Left colon (tissue), 2 donors: ENCODE data around the gene STPG3. TPM values are rescaled to one million over a fixed set of nuclear protein-coding genes. Genes with fewer than 3 reads are reported as not detected.

ENCODE experiments used
- ATAC-seq: fragments of 200-7000 bp; cut with Tn5 transposase; one replicate; pipeline ENCODE4 v1.9.1; 2020; ENCODE audit warnings: mild to moderate bottlenecking, moderate library complexity
- DNase-seq, 2 donors: peaks; one replicate each; pipeline ENCODE4 v3.0.0-alpha.2; 2020
- intact Hi-C, 2 donors: fragments of 100-400 bp; cut with DNase I in 1 of 2; cut with micrococcal nuclease in 1 of 2; formaldehyde crosslinking; loops; one replicate each; pipeline versions ENCODE4 v1.11.2 to v1.14.0; 2022; cut with DNase I, micrococcal nuclease
- total RNA-seq, 2 donors: library from RNA; stranded (reverse); fragmentation: NEBNext Ultra II Directional; extraction: Animal tissue kit (Norgen Biotek cat#: 25700); gene quantifications; one replicate each; pipeline ENCODE4 v1.2.1, GENCODE V29; 2021
- donor health status: DM: no; HTN: no; CAD: no.
- donor health status: DM: yes; HTN: yes; CAD: no.

STPG3 gene
- total RNA-seq, 2 donors from 2014 or later, result not detected

DNA sequence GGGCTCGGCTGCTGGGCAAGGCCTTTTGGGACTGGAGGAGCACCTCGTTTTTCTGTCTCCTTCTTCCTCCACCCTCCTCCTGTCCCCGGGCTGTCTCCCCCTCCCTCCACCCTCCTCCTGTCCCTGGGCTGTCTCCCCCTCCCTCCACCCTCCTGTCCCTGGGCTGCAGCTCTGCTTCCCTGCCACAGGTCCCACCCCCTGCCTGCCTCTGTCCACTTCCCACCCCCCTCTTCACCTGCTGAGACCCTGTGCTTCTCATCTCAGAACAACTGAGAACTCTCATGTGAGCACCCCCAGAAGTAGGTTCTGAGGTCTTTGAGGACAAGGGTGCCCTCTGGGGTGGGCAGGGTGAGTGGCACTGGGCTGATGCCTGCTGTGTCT lies 20.6 kb downstream of the STPG3 start:
- ATAC-seq (no peak), DNase-seq (no peak)
- intact Hi-C loops, result no loop called here

GRCh38 chr9:137272241-137273094 lies 21.4 kb downstream of the STPG3 start:
- DNase-seq, result no peak
- intact Hi-C loops, result no loop called here
- no peak for ATAC-seq

- DNase-seq (no peak), ATAC-seq (no peak)
- intact Hi-C loops, result no loop called here
Measured at GRCh38 chr9:137273095-137273490, 22.0 kb downstream of the STPG3 start.

GRCh38 chr9:137273611-137274320 lies 22.7 kb downstream of the STPG3 start:
- no peak for DNase-seq
- intact Hi-C loops, result no loop called here
- ATAC-seq, result peak; percentile 2

- no peak for ATAC-seq
- intact Hi-C loops, result no loop called here
- no peak for DNase-seq
Measured at GRCh38 chr9:137275203-137275587, 24.1 kb downstream of the STPG3 start.

DNA sequence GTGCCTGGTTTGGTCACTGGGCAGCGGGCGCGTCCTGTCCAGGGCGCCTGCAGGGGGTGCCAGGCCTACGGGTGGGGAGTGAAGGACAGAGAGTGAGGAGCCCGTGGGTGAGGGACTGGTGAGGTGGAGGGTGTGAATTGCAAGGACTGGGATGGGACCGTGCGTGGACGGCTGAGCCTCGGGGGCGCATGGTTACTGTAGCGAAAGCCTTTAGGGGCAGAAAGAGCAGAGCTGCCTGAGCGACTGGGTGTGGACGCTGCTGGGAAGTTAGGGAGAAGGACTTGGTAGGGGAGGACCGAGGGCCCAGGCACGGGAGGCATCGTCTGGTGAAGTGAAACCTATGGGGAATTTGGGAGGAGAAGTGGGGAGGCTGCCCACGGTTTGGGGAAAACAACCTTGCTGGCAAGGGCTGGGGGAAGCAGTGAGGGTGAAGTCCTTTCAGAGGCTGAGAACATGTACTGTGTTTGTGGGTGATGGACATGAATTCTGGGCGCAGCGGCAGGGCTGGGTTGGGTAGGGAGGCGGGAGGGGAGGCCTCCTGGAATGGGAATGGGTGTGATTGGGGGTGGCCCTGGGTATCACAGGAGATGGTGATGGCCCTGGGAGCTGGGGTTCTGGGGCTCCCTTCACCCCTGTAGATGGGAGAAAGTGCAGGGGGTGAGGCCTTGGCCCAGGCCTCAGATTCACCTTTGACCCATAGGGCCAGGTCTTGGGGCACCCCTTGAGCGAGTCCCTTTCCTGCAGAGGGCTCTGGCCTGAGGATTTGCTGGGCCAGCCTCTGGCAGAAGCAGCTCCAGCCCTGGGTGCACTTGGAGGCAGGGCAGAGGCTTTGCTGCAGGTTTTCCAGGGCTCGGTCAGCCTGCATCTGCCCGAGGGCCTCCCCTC lies 24.7 kb downstream of the STPG3 start:
- intact Hi-C loops, result no loop called here
- DNase-seq (no peak), ATAC-seq (no peak)

GRCh38 chr9:137276473-137277328 lies 25.6 kb downstream of the STPG3 start:
- DNase-seq (peak; percentile 83 to 85), ATAC-seq (peak; percentile 42)
- intact Hi-C loops, result no loop called here

- DNase-seq, result peak; percentile 93 to 94
- intact Hi-C loops, result no loop called here
- peak; percentile 75 for ATAC-seq
Measured at GRCh38 chr9:137277329-137278041, 26.4 kb downstream of the STPG3 start, which contains the start of gene TOR4A. Gene TOR4A, plus strand, starts transcription at chr9:137277726. Its CDS starts 964 bp downstream, at chr9:137278690.

GRCh38 chr9:137278061-137278701 lies 27.1 kb downstream of the STPG3 start:
- DNase-seq (peak; percentile 42 to 67), ATAC-seq (peak; percentile 37)
- intact Hi-C loops, result no loop called here

DNA sequence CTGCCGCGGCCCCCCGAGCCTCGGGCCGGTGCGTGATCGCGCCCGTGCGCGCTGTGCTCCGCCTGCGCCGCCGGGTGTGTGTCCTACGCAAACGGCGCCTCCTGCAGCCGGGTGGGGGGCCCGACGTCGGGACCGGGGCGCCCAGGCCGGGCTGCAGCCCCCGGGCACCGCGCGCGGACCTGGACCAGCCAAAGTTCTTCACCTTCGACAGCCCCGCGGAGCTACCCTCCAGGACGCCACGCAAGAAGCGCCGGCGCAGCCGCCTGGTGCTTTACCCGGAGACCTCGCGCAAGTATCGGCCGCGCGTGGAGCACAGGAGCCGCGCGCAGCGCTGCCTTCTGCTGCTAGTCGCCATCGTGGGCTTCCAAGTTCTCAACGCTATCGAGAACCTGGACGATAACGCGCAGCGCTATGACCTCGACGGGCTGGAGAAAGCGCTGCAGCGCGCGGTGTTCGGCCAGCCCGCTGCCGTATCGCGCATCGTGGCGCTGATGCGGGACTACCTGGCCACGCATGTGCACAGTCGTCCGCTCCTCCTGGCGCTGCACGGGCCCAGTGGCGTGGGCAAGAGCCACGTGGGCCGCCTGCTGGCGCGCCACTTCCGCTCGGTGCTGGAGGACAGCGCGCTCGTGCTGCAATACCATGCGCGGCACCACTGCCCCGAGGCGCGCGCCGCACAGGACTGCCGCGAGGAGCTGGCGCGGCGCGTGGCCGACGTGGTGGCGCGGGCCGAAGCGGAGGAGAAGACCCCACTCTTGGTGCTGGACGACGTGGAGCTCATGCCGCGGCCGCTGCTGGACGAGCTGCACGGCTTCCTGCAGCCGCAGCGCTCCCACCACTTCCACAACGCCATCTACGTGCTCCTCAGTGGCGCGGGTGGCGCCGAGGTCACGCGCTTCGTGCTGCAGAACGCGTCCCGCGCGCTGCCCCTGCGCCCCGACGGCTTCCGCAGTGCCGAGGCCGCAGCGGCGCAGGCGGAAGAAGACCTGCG lies 27.9 kb downstream of the STPG3 start:
- no peak for DNase-seq
- intact Hi-C loops, result no loop called here
- ATAC-seq, result no peak

GRCh38 chr9:137279741-137280473 lies 28.8 kb downstream of the STPG3 start:
- DNase-seq, result no peak
- intact Hi-C loops, result no loop called here
- ATAC-seq, result no peak

DNA sequence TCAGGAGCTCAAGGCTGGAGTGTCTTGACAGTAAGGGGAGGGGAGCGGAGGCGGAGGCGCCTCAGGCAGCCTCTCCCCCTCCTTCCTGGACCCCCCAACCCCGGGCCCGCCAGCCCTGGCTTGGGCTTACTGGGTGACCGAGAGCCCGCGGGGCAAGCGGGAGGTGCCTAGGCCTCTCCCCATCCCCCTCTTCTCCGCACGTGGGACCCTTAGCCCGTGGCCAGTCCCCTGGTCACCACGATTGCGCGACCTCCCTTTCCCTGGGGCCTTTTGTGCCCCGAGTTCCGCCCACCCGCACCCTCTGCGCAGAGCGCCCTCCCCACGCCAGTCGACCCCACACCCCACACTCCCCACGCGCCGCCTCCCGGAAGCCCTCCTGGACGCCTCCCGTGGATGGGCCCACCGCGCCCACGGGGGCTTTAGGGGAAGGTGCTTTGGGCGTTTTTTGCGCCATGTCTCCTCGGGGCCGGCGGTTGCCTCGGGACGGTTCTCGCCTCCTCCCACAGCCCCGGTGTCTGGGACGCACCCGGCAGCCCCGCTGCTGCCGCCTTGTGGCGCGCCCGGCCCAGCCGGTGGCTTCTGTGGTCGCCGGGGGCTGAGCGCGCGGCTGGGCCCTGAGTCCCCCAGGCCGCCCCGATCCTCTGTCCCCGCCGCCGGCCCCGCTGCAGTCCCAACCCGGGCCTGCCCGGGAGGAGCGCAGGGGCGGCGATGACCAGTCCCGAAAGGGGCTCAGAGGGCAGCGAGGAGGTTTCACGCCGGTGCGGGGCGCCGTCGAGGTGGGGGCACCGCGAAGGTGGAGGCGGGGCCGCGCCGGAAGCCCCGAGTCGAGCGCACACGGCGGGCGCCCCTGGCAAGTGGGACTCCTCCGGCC lies 29.6 kb downstream of the STPG3 start:
- no peak for ATAC-seq
- intact Hi-C loops, result no loop called here
- no peak for DNase-seq

DNA sequence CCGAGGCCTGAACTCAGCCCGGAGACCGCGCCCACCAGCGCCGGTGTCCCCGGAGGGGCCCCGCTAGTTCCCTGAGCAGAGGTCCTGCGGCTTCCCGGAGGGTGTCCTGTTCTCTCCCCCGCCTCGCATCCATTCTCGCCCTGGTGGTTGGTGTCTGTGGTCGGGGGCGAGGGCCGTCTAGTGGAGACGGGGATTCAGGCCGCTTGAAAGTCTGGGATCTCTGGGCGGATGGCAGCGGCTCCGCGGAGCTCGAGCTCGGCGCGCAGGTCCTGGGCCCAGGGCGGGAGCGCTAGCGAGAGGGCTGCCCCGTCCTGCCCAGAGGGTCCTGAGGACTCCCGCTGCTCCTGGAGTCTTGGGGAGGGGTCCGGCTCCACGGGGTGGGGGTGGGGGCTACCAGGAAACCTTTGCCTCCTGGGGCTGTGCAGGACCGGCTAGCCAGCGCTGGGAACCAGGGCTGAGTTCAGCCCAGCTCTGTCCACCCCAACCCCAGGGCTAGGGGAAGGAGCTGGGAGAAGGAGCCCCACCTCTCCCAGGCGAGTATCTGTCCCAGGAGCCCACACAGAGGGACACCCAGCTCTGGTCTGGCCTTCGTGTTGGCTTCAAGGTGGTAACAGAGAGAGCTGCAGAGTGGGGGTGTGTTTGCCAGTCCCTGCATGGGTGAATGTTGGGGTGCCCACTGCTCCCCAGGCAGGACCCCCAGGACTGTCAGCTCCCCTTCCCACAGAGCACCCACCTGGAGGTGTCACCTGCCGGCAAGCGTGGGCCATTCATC lies 30.4 kb downstream of the STPG3 start:
- DNase-seq, result no peak
- no peak for ATAC-seq
- intact Hi-C loops, result no loop called here

DNA sequence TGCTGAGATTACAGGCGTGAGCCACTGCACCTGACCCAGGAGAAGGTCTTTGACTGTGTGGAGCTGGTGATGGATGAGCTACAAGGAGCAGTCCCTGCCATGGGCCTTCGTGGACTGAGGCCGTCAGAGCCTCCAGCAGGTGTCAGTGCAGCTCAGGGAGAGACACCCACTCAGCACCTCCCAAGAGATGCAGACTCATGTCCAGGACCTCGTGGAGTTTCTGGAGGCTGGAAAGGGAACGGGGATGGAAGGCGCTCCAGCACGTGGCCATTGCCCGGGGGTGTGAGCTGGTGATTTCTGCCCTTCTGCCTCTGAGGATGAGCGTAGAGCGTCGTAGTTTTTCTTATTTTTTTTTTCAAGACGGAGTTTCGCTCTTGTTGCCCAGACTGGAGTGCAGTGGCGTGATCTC lies 35.9 kb downstream of the STPG3 start:
- DNase-seq, result peak; percentile 74 to 82
- intact Hi-C loops, result no loop called here

More for the DNA sequence above, 35.9 kb downstream of the STPG3 start:
- ATAC-seq, result peak; percentile 98
